HFFc6 (cell line): ENCODE measurements around the gene IL3RA. TPM values are rescaled to one million over a fixed set of nuclear protein-coding genes. Genes with fewer than 3 reads are reported as not detected.
A peak's percentile ranks its signal among the peaks of the same experiment; 100 is the strongest.
"Not testable (repeated sequence)": the region's sequence is repeated elsewhere in the genome, so short reads cannot be mapped to it uniquely, and the experiment has no call there.

Source experiments
- DNase-seq: peaks from one replicate; pipeline ENCODE4 v3.0.0-alpha.2; 2018
- H3K27ac Mint-ChIP-seq: 2 replicates; pipeline ENCODE4 v1.8.0; 2020; ENCODE audit warnings: mild to moderate bottlenecking, mixed read lengths
- H3K27me3 Mint-ChIP-seq: 2 replicates; pipeline ENCODE4 v1.8.0; 2021; ENCODE audit warnings: mild to moderate bottlenecking, moderate library complexity, mixed read lengths; ENCODE audit not compliant: insufficient read depth
- H3K36me3 Mint-ChIP-seq: 2 replicates; pipeline ENCODE4 v1.8.0; 2021; ENCODE audit warnings: low read depth, mixed read lengths
- H3K4me1 Mint-ChIP-seq: 2 replicates; pipeline ENCODE4 v1.8.0; 2020; ENCODE audit warnings: low read depth, mixed read lengths
- H3K4me3 Mint-ChIP-seq: 2 replicates; pipeline ENCODE4 v1.8.0; 2020; ENCODE audit warnings: mild to moderate bottlenecking, moderate library complexity, mixed read lengths
- H3K9me3 Mint-ChIP-seq: 2 replicates; pipeline ENCODE4 v1.8.0; 2020; ENCODE audit warnings: mild to moderate bottlenecking, mixed read lengths
- CTCF ChIP-seq: fragments of 200-600 bp; sonication (generic); IDR thresholded peaks from 2 replicates; pipeline ENCODE4 v1.5.0; 2021; ENCODE audit warnings: antibody characterized with exemption, mild to moderate bottlenecking
- total RNA-seq, 6 experiments: library from RNA; stranded (reverse); fragmentation: NEBNext Ultra II Directional; extraction: Animal tissue kit (Norgen Biotek cat#: 25700); gene quantifications; 2 replicates in 1 of 6; 3 replicates in 5 of 6; pipeline ENCODE4 v1.2.3, GENCODE V29; 2021

The IL3RA gene
- total RNA-seq, 6 experiments from 2014 or later: 0.09 to 0.13 TPM; not detected in 4

DNA sequence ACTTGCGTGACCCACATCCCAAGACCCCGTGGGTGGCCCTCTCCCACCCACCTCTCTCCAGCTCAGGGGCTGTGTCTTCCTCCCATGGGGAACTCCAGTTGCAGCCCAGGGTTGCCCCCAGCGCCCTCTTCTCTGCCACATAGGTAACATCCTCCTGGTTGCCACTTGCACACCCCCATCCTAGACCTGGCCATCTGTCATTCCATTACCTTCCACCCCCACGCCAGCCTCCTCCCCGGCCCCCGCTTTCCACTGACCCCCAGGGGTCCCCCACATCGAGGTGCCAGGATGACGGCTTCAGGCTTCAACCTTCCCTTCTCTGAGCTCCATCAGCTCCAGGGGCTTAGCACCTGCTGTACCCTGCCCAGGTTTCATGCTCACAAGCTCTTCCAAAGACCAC is 28.1 kb upstream of the IL3RA start:
- DNase-seq: no peak
- TF ChIP-seq CTCF: no peak
- H3K27ac Mint-ChIP-seq: no peak overlapping the region

GRCh38 chrX:1308917-1309316 is 27.7 kb upstream of the IL3RA start:
- not testable (repeated sequence) for H3K36me3 Mint-ChIP-seq, H3K4me1 Mint-ChIP-seq
- H3K9me3 Mint-ChIP-seq: peaks cover 12% of the 10 kb centered on the region

More for the DNA sequence above, 28.1 kb upstream of the IL3RA start:
- H3K4me1 Mint-ChIP-seq: no peaks in the 10 kb centered on the region
- H3K4me3 Mint-ChIP-seq: no peak overlapping the region
- peaks cover 5% of the 10 kb centered on the region; the same call in 1 of the 2 replicates for H3K36me3 Mint-ChIP-seq
- peaks cover 12% of the 10 kb centered on the region for H3K9me3 Mint-ChIP-seq
- peaks cover 22% of the 10 kb centered on the region for H3K27me3 Mint-ChIP-seq

DNA sequence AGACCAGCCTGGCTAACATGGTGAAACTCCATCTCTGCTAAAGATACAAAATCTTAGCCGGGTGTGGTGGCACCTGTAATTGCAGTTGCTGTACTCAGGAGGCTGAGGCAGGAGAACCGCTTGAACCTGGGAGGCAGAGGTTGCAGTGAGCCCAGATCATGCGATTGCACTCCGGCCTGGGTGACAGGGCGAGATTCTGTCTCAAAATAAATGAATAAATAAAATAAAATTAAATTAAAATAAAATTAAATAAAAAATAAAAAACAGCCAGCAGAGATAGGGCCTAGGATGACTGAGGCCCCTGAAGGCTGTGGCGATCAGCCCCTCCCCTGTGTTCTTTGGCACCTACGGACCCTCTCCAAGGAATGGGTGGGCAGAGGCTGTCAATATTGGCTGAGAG is 22.8 kb upstream of the IL3RA start:
- no peaks in the 10 kb centered on the region; the same call in 1 of the 2 replicates for H3K4me1 Mint-ChIP-seq
- peaks cover 10% of the 10 kb centered on the region for H3K27me3 Mint-ChIP-seq
- H3K9me3 Mint-ChIP-seq: no peaks in the 10 kb centered on the region
- DNase-seq: no peak
- no peak for TF ChIP-seq CTCF
- H3K27ac Mint-ChIP-seq: no peak overlapping the region
- no peak overlapping the region for H3K4me3 Mint-ChIP-seq
- H3K36me3 Mint-ChIP-seq: no peaks in the 10 kb centered on the region

More at GRCh38 chrX:1308917-1309316, 27.7 kb upstream of the IL3RA start:
- not testable (repeated sequence) for H3K27ac Mint-ChIP-seq, H3K4me3 Mint-ChIP-seq, DNase-seq
- H3K27me3 Mint-ChIP-seq: peaks cover 22% of the 10 kb centered on the region

DNA sequence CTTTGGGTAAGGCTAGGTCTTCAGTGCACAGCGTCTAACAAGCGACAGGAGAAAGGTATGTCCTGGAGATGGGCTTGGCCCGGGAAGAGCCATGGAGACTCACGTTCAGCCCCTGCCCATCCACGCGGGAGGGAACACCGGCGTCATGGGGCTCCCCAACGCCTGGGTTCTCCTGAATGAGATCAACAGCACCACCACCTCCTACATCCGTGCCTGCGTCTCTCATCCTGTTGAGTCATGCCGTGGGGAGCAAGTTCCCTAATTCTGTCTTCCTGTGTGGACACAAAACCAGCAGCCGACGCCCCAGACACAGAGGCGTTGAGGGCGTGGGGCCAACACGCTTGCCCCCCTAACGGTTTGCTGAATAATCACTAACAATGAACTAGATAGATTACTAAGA is 20.1 kb upstream of the IL3RA start:
- Mint-ChIP-seq H3K27me3 (peaks cover 10% of the 10 kb centered on the region), H3K36me3 (no peaks in the 10 kb centered on the region), H3K4me3 (no peak overlapping the region), H3K4me1 (peaks cover 6% of the 10 kb centered on the region), H3K9me3 (no peaks in the 10 kb centered on the region), H3K27ac (no peak overlapping the region)
- DNase-seq: no peak
- TF ChIP-seq CTCF: no peak

- Mint-ChIP-seq H3K36me3 (no peaks in the 10 kb centered on the region), H3K9me3 (no peaks in the 10 kb centered on the region), H3K4me1 (peaks cover 14% of the 10 kb centered on the region), H3K27ac (no peak overlapping the region), H3K4me3 (no peak overlapping the region), H3K27me3 (peaks cover 9% of the 10 kb centered on the region)
- no peak for DNase-seq
- no peak for TF ChIP-seq CTCF
Observed at GRCh38 chrX:1321674-1322073, 14.9 kb upstream of the IL3RA start.

DNA sequence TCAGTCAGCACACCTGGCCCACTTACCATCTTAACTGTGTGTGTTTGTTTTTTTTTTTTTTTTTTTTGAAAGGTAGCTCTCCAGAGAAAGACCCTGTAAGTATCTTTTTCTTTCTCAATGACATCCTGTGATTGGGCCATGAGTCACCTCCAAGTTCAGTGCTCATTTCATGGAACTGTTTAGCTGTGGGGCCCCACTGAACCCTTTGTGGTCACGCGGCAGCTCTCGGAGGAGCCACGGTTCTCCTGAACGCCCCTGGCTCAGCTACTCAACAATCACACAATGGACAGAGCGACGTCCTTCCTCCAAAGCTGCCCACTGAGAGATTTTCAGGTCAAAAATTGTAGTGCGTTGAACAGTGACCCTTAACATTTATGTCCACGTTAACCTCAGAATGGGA is 14.2 kb upstream of the IL3RA start:
- H3K9me3 Mint-ChIP-seq: no peaks in the 10 kb centered on the region
- H3K4me3 Mint-ChIP-seq: peak overlapping the region; percentile 61
- no peaks in the 10 kb centered on the region for H3K36me3 Mint-ChIP-seq
- peaks cover 9% of the 10 kb centered on the region for H3K27me3 Mint-ChIP-seq
- DNase-seq: peak; percentile 6
- H3K27ac Mint-ChIP-seq: peak overlapping the region; percentile 77
- peaks cover 14% of the 10 kb centered on the region for H3K4me1 Mint-ChIP-seq
- TF ChIP-seq CTCF: no peak
